HG03139 (cell line): Measurements from ENCODE around the gene SLC38A8.

Experiments
- ATAC-seq: cut with Tn5 transposase; IDR thresholded peaks from one replicate; pipeline ENCODE4 v1.9.1; 2021; ENCODE audit not compliant: unreplicated experiment

Gene SLC38A8

DNA sequence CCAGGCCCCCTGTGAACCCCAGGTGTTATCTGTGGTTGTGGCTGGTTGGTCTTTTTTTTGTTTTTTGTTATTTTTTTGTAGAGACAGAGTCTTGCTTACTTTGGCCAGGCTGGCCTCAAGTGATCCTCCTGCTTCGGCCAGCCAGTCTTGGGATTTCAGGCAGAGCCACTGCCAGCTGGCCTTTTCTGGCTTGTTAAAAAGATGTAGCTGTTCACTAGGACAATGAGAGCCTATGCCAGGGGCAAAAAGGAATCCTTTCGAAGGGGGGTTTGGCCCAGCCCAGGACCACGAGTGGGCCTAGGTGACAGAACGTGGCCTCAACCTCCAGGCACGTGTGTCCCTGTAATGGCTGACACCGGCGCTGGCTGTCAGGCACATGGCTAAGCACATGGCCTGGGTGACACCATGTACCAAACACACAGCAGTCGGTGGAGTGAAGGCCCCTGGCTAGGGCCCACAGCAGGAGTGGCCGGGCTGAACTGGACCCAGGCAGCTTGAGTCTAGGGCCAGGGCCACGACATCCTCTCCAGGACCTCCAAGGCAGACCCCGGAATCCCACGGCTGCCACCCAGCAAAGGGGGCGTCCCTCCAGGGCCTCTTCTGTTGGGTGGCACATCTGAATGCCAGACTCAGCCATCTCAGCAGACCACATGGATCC is 6.9 kb upstream of the SLC38A8 start:
- no peak for ATAC-seq

DNA sequence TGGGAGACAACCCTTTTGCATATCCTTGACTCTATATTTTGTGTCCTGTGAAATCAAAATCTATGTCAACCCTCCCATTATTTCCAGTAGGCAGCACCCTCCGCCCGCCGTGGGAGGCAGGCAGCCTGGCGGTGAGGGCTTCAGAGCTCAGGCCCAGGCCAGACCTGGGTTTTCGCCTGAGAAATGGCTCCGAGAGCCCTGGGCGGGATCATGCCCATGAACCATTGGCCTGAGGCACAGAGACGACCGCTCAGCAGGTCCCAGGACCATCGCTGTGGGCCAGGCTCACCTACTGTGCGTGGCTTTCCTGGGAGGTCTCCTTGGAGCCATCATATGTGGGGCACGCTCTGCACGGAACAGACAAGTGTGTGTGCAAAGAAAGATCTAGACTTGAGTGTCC is 6.3 kb upstream of the SLC38A8 start:
- ATAC-seq = no peak

DNA sequence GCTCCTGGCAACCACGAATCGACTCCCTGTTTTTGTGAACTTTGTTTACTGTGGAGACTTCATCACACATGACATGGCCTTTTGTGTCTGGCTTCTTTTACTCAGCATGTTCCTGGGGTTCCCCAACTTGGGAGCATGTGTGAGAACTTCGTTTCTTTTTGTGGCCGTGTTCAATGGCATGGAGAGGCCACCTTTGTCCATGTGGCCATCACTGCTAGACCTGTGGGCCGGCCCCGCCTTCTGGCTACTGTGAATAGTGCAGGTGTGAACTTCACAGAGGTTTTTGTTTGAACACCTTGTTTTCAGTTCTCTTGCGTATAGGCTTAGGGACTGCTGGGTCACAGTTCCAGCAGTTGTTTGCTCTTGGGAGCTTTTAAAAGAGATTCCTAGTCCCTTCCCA is 5.7 kb upstream of the SLC38A8 start:
- no peak for ATAC-seq

DNA sequence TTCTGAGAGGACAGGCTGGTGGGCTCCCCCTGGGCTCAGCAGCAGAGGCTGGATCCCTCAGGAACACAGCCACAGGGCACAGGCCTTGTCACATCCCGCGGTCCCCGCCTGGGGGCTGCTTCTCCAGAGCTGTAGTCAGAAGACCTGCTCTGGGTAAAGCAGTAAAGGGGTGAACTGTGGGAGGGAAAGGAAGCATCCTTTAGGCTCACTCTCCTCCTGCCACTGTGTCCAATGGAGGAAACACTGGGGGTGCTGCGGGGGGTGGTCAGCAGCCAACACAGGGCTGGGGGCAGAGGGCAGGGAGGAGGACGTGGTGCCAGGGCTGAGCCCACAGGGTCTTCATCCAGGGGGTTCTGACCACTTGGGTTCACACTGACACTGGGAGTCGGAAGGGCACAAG is 5.0 kb upstream of the SLC38A8 start:
- no peak for ATAC-seq

DNA sequence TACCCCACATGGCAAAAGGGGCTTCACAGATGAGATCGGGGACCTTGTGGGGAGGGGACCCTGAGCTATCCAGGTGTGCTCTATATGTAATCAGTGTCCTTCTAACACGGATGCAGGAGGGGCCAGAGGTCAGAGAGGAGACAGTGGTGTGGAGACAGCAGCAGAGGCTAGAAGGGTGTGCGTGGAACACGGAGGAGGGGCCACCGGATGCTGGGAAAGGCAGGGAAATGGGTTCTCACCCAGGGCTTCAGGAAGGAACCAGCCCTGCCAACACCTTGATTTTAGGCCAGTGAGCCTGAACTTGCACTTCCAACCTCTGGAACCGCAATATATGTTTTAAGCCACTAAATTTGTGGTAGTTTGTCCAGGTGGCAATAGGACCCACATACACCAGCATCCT is 4.6 kb upstream of the SLC38A8 start:
- ATAC-seq = no peak

DNA sequence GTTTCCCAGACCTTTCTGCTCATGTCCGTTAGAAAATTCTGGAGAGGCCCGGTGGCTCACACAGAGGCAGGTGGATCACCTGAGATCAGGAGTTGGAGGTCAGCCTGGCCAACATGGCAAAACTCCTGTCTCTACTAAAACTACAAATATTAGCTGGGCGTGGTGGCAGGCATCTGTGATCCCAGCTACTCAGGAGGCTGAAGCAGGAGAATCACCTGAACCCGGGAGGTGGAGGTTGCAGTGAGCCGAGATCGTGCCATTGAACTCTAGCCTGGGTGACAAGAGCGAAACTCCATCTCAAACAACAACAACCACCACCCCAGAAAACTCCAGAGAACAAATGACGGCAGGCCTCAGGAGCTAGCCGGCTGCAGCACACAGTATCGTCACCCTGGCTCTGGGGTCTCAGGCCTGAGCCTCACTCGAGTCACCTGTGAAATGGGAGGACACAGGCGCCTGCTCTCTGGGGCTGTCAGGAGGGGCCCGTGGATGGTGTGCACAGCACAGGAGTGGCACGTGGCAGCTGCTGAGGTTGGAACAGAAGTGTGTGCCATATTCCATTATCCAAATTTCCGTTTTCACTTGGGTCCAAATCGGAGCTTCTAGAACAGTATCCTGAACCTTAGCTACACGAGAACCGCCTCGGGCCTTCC is 3.3 kb upstream of the SLC38A8 start:
- no peak for ATAC-seq

DNA sequence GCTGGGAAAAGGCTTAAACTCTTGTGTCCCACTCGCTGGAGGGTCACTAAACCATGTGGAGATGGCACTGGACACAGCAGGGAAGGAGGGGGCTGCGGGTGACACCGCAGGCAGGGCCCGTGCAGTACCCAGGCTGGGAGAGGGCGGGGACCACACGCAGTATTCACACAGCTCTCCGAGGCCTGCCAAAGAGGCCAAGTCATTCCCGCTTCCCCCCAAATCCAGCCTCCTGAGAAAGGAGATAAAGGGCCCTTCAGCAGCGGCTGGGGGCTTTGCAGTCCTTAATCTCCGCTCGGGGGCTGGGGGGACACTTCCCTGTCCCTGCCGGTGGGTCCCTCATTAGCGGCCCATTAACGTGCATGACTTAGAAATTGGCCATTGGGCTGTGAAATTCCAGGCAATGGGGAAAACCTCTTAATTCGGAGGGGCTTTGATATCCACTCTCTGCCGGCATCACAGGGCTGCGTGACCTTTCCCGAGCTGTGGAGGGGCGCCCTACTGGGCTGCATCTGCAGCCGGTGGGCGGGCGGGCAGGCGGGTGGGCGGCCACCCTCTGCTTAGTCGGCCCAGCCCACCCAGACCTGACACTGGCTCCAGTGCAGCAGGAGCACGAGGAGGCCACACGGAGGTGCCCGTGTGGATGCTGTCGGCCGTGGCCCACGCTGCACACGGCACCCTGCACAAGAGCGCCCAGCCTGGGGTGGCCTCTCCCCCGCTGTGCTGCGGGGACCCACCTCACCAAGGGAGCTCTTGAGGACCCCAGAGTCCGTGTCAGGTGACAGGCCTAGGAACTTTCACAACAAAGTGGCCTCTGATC is 2.6 kb upstream of the SLC38A8 start:
- no peak for ATAC-seq

DNA sequence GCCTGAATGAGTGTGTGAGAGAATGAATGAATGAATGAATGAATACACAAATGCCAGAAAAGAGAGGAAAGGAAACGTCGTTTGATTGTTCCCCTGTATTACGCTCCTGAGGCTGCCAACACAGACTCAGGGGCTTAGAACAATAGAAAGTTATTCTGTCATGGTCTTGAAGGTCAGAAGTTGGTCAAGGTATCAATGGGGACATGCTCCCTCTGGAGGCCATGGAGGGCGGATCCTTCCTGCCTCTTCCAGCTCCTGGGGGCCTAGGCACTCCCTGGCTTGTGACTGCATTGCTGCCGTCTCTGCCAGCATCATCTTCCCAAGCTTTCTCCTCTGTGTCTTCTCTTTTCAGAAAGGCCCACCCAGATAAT is 1.5 kb upstream of the SLC38A8 start:
- ATAC-seq = no peak

DNA sequence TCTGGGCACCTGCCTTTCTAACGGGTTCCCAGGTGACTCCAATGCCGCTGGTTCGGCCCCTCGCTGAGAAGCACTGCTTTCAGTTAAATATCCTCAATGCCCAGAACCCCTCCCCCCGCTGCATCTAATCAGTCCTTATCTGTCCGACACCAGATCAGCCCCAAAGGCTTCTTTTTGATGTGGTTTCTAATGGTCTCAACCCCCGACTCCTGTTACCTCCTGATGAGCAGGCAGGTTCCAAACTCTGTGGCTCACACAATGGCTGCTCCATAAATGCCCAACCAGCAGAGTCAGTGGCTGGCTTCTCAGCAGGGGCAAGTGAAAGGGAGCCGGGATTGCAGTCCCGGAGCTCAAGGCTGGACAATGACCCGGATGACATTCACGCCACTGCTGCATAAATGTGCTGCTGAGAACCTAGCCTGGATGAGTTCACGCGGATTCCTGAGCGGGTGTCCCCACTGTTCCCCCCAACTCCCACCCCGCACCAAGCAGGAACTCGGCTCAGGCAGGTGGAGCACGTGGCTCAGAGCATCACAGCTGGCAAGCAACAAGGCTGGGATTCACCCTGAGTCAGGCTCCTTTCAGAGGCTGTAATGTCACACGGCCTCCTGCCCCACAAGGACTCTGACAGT is 1.0 kb upstream of the SLC38A8 start:
- ATAC-seq = no peak

DNA sequence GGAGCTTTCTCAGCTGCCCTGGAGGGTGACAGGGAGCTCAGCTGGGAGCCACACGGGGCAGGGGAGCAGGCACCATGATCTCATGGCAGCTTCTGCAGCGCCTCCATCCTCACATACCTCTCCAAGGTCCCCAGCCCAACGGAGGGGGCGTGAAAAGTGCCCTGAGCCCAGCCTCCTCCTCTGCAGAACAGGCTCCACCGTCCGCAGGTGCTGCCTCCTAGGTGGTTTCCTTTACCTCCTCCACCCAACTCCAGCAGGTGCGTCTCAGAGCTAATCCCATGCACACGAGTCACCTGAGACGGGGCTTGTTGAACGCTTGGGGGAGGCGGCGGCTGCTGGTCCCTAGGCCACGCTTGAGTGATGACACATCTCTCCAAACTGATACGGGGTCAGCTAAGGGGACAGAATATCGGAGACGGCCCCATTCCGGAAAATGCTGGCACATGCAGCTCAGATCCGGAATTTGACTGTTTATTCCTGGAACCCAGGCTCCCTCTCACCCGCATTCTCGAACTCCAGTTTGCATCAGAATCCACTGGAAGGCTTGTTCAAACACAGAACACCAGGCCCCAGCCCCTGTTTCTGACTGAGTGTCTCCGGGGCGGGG is 387 bp upstream of the SLC38A8 start:
- ATAC-seq = no peak

DNA sequence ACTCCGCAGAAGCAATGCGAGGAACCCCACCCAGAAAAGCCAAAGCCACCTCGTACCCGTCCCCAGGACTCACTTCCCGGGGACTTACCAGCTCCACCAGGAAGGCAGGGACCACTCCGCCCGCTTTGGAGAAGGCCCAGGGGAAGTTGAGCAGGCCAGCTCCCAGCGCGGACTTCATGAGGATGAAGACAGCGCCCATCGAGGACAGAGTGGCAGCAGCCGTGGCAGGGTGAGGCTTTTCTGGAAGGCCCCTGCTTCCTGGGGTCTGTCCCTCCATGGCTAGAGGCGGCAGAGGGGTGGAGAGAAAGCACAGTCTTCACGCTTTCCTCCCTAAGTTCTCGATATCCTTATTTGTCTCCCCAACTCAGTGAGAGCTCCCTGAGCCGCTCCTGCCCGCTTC is 714 bp downstream of the SLC38A8 start:
- no peak for ATAC-seq

DNA sequence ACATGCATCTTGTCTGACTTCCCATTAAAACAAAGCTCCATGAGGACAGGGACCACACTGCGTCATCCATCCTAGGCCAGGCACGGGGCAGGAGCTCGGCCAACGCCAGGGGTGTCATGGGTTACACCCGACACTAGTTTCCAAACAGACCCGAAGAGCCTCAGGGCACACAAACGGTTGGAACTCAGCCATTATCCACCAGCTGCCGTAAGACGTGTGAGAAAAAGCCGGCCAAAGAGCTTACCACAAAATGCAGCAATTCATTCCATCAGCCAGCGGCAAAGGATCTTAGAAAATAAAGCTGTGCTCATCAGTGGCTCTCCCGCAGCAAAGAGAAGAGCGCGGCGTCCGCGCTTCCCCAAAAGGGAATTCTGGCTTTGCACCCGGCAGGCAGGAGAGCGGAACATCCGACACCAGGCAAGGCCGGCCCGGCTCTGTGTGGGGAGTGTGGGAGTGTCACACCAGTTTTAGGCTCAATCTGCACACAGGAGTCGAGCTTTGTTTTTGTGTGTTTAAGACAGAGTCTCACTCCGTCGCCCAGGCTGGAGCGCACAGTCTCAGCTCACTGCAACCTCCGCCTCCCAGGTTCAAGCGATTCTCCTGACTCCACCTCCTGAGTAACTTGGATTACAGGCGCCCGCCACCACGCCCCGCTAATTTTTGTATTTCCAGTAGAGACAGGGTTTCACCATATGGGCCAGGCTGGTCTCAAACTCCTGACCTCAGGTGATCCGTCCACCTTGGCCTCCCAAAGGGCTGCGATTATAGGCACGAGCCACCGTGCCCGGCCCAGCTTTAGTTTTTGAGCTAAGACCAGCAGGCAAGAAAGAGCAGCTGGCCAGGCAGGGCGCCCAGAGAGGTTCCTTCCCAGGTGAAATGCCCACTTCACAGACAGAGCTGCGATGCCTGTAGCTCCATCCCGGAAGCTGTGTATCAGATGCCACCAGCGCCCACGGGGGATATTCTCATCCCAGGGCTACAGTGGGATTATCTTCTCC is 1.5 kb downstream of the SLC38A8 start:
- no peak for ATAC-seq

DNA sequence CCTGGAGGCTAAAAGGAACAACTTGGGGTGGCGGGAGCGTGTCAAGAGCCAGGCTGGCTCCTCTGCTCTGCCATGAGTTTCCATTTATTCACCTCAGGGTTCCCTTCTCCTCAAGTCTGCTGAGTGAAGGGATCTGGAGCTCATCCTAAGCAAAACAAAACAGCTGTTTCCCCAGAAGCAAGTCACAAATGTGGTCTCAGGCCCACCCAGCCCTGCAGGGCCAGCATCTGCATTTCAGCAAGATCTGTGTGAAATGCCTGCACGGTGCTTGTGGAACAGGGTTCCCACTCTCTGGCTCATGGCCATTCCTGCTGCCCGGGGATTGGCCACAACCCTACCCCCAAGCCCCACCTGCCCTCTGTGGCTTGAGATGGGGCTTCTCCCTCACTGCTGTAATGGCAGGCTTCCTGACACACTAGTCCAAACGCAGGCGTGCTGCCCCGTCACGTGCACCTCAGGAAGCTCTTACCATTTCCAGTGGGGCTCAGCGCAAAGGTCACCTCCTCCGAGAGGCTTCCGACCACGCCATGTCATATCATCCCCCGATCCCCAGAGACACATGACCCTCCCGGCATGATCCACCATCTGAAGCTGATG is 2.3 kb downstream of the SLC38A8 start:
- ATAC-seq = no peak

DNA sequence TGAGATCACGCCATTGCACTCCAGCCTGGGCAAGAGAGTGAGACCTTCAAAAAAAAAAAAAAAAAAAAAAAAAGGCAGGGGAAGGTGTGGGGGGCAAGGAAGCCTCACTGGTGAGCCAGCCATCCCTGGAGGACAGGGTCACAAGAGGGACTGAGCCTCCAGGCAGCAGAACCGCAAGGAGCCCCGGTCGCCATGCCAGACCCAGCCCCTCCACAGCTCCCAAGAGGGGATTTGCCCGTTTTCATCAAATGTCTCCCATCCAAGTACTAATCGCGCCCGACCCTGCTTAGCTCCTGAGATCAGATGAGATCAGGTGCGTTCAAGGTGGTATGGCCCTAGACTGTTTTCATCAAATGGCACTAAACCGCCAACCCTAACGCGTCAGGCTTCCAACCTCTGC is 2.9 kb downstream of the SLC38A8 start:
- ATAC-seq = no peak

DNA sequence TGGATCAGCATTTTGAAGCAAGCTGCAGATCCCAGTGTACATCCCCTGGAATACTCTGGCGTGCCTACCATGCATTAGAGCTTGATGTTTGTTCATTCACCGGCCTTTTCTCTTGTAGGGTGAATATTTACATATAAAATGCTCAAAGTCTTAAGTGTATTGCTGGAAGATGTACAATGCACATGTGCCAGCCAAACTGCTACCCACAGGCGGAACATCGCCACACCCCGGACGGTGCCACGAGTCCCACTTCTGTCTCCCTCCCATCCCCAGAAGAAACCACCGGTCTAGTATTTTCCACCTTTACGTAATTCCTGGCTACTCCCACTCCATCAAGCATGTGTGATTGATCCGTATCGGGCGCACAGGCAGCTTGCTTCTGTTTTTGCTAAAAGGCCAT is 4.1 kb downstream of the SLC38A8 start:
- ATAC-seq = no peak

DNA sequence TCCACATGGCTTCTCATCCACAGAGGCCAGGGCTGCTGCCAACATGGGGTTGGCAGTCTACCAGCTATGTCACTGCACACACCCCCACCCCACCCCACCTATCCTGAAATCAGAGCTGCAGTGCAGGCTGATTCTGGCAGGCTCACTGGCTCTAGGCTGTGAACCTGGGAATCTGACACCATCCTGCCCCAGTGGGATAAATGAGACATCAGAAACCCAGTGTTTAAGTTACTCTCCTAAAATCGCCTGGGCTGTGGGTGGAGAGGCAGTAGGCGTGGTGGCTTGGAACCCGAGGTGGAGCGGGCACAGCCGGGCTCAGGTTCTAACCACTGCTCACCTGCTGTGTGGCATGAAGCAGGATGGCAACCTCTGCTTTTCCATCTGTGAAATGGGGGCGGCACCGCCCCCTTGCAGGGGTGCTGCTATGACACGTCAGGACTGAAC is 5.6 kb downstream of the SLC38A8 start:
- ATAC-seq = no peak

DNA sequence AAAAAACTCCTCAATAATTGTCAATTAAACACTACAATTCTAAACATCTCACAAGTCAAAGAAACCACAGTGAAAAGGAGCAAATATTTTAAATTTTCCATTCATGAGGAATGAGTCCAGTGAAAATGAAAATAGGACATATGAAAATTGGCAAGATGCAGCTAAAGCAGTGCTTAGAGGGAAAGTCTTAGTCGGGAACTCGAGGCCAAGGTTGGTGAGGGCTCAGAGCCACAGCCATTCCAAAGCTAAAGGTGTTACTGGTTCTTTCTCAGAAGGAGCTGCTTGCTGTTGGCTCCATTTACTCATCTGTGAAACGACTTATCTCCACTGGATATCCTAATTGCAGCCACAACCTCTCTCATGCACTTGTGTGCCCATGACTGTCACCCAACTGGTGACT is 6.5 kb downstream of the SLC38A8 start:
- ATAC-seq = no peak

DNA sequence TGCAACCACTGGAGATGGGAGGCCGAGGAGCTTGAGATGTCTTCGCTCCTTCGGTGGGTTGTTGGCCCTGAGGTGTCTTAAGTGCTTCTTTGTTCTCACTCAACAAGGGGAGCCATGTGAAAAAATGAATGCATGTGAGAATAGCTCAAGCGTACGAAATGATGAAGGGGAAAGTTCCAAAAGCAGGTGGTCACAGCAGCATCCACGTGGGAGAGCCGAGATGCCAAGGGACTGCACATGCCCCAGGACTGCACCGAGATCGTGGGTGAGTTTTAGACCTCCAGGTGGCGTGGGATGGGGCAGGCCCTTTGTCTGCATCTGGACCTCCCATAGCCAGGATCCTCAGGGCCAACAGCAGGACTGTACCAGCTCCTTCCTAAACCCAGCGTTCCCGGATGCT is 8.1 kb downstream of the SLC38A8 start:
- no peak for ATAC-seq

DNA sequence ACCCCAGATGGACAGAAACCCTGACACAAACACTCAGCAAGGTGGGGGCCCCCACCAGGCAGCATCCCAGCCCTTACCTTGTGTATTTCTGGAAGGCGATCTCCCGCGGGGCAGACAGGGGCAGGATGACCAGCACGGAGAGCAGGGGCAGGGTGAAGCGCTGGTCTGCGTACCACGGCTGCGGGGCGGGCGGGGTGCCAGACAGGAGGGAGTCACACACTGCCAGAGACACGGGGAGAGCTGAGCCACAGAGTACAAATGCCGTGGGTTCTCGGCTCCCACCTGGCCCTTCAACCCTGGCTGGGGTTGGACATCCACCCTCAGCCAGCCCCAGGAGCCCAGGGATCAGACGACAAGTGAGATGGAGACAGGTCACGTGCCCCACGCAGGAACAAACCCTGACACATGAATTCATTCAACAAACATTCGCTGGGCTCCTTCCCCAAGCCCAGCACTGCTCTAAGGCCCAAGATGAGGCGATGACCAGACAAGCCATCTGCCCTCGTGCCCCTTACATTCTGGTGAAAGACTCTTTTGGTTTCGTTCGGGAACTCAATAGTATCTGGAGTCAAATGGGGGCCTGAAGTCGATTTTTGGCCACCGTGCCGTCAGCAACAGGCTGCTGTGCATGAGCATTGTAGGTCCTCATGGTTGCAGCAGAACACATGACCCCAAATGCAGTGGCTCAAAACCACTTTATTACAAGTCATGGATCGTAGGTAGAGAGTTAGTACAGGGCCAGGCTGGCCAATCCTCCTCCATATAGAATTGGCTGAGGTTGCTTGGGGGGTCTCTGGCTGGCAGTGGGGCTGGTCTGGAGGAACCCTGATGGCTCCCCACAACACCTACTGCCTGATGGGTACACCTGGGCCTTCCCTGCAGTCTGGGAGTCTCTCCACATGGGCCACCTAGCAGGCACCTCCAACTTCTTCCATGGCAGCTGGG is 9.1 kb downstream of the SLC38A8 start:
- ATAC-seq = no peak
